Breast epithelium (tissue), 4 donors: Measurements from ENCODE around the gene CCDC85B. TPM values are rescaled to one million over a fixed set of nuclear protein-coding genes. Genes with fewer than 3 reads are reported as not detected.

ENCODE experiments used
- DNase-seq, 2 donors: peaks; one replicate each; pipeline ENCODE4 v3.0.0-alpha.2; 2019; ENCODE audit warnings: low spot score in 2 of 2
- H3K27ac ChIP-seq, 2 donors: fragments of 200-600 bp; sonication (generic) in 1 of 2; one replicate each; pipeline ENCODE4 v1.5.1; 2016 to 2019; ENCODE audit warnings: mild to moderate bottlenecking in 1 of 2
- H3K27me3 ChIP-seq, 2 donors: fragments of 200-600 bp; sonication (generic) in 1 of 2; one replicate each; pipeline versions ENCODE4 v1.5.1 to v1.6.0; 2017 to 2019; ENCODE audit warnings: control low read depth in 1 of 2, mild to moderate bottlenecking in 1 of 2
- H3K36me3 ChIP-seq: fragments of 200-600 bp; one replicate; pipeline ENCODE4 v1.5.1; 2019
- H3K4me1 ChIP-seq, 2 donors: fragments of 200-600 bp; sonication (generic); one replicate each; pipeline ENCODE4 v1.5.1; 2016 to 2019; ENCODE audit warnings: control low read depth in 1 of 2
- H3K4me3 ChIP-seq, 3 donors: fragments of 200-600 bp; sonication (generic); 1 replicate in 2 of 3; 2 replicates in 1 of 3; pipeline ENCODE4 v1.5.1; 2016 to 2019; ENCODE audit warnings: mild to moderate bottlenecking in 3 of 3, moderate library complexity in 2 of 3
- H3K9me3 ChIP-seq, 2 donors: fragments of 200-600 bp; sonication (generic) in 1 of 2; one replicate each; pipeline ENCODE4 v1.5.1; 2016 to 2019; ENCODE audit warnings: control low read depth in 1 of 2
- CTCF ChIP-seq, 3 donors: fragments of 450-650 bp; IDR thresholded peaks; one replicate each; pipeline ENCODE4 v1.5.1; 2016 to 2017; ENCODE audit warnings: antibody characterized with exemption in 3 of 3, mild to moderate bottlenecking in 3 of 3, moderate library complexity in 3 of 3
- POLR2A ChIP-seq: fragments of 450-650 bp; IDR thresholded peaks from one replicate; pipeline ENCODE4 v1.6.1; 2016; ENCODE audit warnings: antibody characterized with exemption, mild to moderate bottlenecking, moderate library complexity
- POLR2AphosphoS5 ChIP-seq, 3 donors: sonication (generic); formaldehyde crosslinking; IDR thresholded peaks; one replicate each; pipeline ENCODE4 v1.6.1; 2017; ENCODE audit warnings: antibody characterized with exemption in 3 of 3
- intact Hi-C: fragments of 100-400 bp; cut with DNase I; formaldehyde crosslinking; loops from one replicate; pipeline ENCODE4 v1.15.1; 2023; ENCODE audit warnings: low total_unique reads
- total RNA-seq, 3 donors: library from RNA; depleted of rRNA; stranded (reverse); fragments of >200 nt; gene quantifications; one replicate each; pipeline ENCODE4 v1.1.0, GENCODE V29; 2016

Gene CCDC85B
- total RNA-seq, 3 donors from 2014 or later = 30.3 to 91.1 (median 41.9) TPM

GRCh38 chr11:65863889-65864705 is 26.4 kb upstream of the CCDC85B start:
- intact Hi-C loops = no loop called here
- Histone ChIP-seq H3K4me1 (peaks cover 4 to 7% of the 10 kb centered on the region in 2 donors), H3K27ac (no peak overlapping the region), H3K27me3 (no peaks in the 10 kb centered on the region), H3K36me3 (peaks cover 5% of the 10 kb centered on the region), H3K9me3 (no peaks in the 10 kb centered on the region), H3K4me3 (no peak overlapping the region)
- DNase-seq = no peak
- no peak for TF ChIP-seq POLR2AphosphoS5 (IDR thresholded peaks at IDR 0.05)
- TF ChIP-seq CTCF (IDR thresholded peaks at IDR 0.05) = no peak

- TF ChIP-seq CTCF (IDR thresholded peaks at IDR 0.05) = no peak
- no peak for TF ChIP-seq POLR2AphosphoS5 (IDR thresholded peaks at IDR 0.05)
- no peak for DNase-seq
- no peaks in the 10 kb centered on the region for H3K9me3 ChIP-seq
- no peaks in the 10 kb centered on the region for H3K27me3 ChIP-seq
- intact Hi-C loops = no loop called here
- no peak overlapping the region for H3K27ac ChIP-seq
- H3K4me1 ChIP-seq = peaks cover 4 to 7% of the 10 kb centered on the region in 2 donors
- peaks cover 5% of the 10 kb centered on the region for H3K36me3 ChIP-seq
- no peak overlapping the region for H3K4me3 ChIP-seq
These were observed 25.6 kb upstream of the CCDC85B start for GRCh38 chr11:65864706-65865471.

- Histone ChIP-seq H3K27me3 (no peaks in the 10 kb centered on the region), H3K4me3 (no peak overlapping the region), H3K36me3 (peaks cover 5% of the 10 kb centered on the region), H3K9me3 (no peaks in the 10 kb centered on the region), H3K4me1 (peaks cover 4 to 7% of the 10 kb centered on the region in 2 donors), H3K27ac (no peak overlapping the region)
- DNase-seq = no peak
- intact Hi-C loops = no loop called here
- TF ChIP-seq POLR2AphosphoS5 (IDR thresholded peaks at IDR 0.05) (no peak), CTCF (IDR thresholded peaks at IDR 0.05) (no peak), POLR2A (no peak)
These were observed 24.8 kb upstream of the CCDC85B start for GRCh38 chr11:65865550-65866172.

GRCh38 chr11:65866509-65867283 is 23.8 kb upstream of the CCDC85B start:
- intact Hi-C loops = no loop called here
- Histone ChIP-seq H3K36me3 (peaks cover 5% of the 10 kb centered on the region), H3K4me3 (no peak overlapping the region), H3K27ac (no peak overlapping the region), H3K4me1 (peaks cover 2 to 12% of the 10 kb centered on the region in 2 donors), H3K27me3 (no peaks in the 10 kb centered on the region), H3K9me3 (no peaks in the 10 kb centered on the region)
- TF ChIP-seq POLR2AphosphoS5 (IDR thresholded peaks at IDR 0.05) (no peak), POLR2A (no peak), CTCF (IDR thresholded peaks at IDR 0.05) (no peak)
- no peak for DNase-seq
